ENCODE results near the gene HSD17B13. TPM values are rescaled to one million over a fixed set of nuclear protein-coding genes. Genes with fewer than 3 reads are reported as not detected.

HSD17B13 gene
- total and polyA plus RNA-seq, 9 donors = 0.23 to 0.69 (median 0.36) TPM

GRCh38 chr4:87339440-87339839 is 16.8 kb upstream of the HSD17B13 start:
- WGBS, 3 donors = 85 to 91% (median 91%) methylated on average over 2 of the region's 2 CpGs
- intact Hi-C loops (cut with DNase I) = no loop called here
- no peaks in the 10 kb centered on the region for H3K4me1 ChIP-seq (ENCODE audit: insufficient read depth)
- no peaks in the 10 kb centered on the region for H3K36me3 ChIP-seq
- no peaks in the 10 kb centered on the region for H3K9me3 ChIP-seq
- H3K27me3 ChIP-seq = no peaks in the 10 kb centered on the region
- H3K4me3 ChIP-seq = no peak overlapping the region
- no peak for TF ChIP-seq EP300 (IDR thresholded peaks at IDR 0.05)
- TF ChIP-seq POLR2A (IDR thresholded peaks at IDR 0.05) = no peak
- TF ChIP-seq CTCF (IDR thresholded peaks at IDR 0.05) = no peak
- H3K27ac ChIP-seq = no peak overlapping the region
- DNase-seq = no peak

DNA sequence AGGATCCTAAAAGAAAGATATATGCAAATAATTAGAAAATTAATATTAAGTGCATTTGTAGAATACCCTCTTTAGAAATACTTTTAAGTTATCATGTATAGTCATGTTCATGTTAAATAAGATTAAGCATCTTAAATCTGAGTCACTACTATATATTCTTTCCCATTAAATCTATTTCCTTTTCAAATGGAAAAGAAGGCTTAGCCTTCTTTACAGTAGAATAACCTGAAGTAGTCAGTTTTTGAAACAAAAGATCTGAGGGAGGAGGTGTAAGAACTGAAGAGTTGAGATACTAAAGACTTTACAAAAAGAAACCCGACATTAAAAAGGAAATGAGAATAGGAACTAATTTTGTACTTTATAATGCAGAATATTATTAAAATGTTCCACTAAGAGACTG is 14.7 kb upstream of the HSD17B13 start:
- H3K27me3 ChIP-seq = no peaks in the 10 kb centered on the region
- DNase-seq = no peak
- intact Hi-C loops (cut with DNase I) = no loop called here
- H3K4me3 ChIP-seq = no peak overlapping the region
- H3K9me3 ChIP-seq = peaks cover 0 to 4% of the 10 kb centered on the region in 2 donors
- no peaks in the 10 kb centered on the region for H3K4me1 ChIP-seq (ENCODE audit: insufficient read depth)
- no peaks in the 10 kb centered on the region for H3K36me3 ChIP-seq
- WGBS, 3 donors = 87 to 93% (median 88%) methylated on average over 1 of the region's 1 CpG
- no peak for TF ChIP-seq POLR2A (IDR thresholded peaks at IDR 0.05)
- TF ChIP-seq EP300 (IDR thresholded peaks at IDR 0.05) = no peak
- TF ChIP-seq CTCF (IDR thresholded peaks at IDR 0.05) = no peak
- no peak overlapping the region for H3K27ac ChIP-seq

DNA sequence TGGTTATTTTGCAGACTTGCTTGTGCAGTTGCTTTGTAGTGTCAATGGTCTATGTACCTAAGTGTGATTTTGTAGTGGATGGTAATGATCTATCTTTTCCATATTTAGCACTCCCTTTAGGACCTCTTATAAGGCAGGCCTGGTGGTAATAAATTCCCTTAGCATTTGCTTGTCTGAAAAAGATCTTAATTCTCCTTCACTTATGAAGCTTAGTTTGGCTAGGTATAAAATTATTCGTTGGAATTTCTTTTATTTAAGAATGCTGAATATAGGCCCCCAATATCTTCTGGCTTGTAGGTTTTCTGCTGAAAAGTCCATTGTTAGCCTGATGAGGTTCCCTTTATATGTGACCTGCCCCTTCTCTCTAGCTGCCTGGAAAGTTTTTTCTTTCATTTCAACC is 10.6 kb upstream of the HSD17B13 start:
- Histone ChIP-seq H3K27ac (no peak overlapping the region), H3K9me3 (peaks cover 0 to 4% of the 10 kb centered on the region in 2 donors), H3K4me3 (no peak overlapping the region), H3K4me1 (ENCODE audit: insufficient read depth) (no peaks in the 10 kb centered on the region), H3K27me3 (no peaks in the 10 kb centered on the region), H3K36me3 (no peaks in the 10 kb centered on the region)
- intact Hi-C loops (cut with DNase I) = no loop called here
- no peak for DNase-seq
- WGBS, 3 donors = 93 to 100% (median 97%) methylated on average over 1 of the region's 1 CpG
- TF ChIP-seq EP300 (IDR thresholded peaks at IDR 0.05) (no peak), CTCF (IDR thresholded peaks at IDR 0.05) (no peak)

- no peak overlapping the region for H3K4me3 ChIP-seq
- no peak for DNase-seq
- H3K36me3 ChIP-seq = no peaks in the 10 kb centered on the region
- no peak overlapping the region for H3K27ac ChIP-seq
- H3K4me1 ChIP-seq (ENCODE audit: insufficient read depth) = no peaks in the 10 kb centered on the region
- TF ChIP-seq POLR2A (IDR thresholded peaks at IDR 0.05) (no peak), CTCF (IDR thresholded peaks at IDR 0.05) (no peak), EP300 (IDR thresholded peaks at IDR 0.05) (no peak)
- intact Hi-C loops (cut with DNase I) = no loop called here
- no peaks in the 10 kb centered on the region for H3K27me3 ChIP-seq
- 85 to 94% (median 90%) methylated on average over 4 of the region's 4 CpGs for WGBS, 3 donors
- peaks cover 0 to 4% of the 10 kb centered on the region in 2 donors for H3K9me3 ChIP-seq
Observed at GRCh38 chr4:87330761-87331160, 8.1 kb upstream of the HSD17B13 start.

- Histone ChIP-seq H3K27ac (no peak overlapping the region), H3K4me1 (ENCODE audit: insufficient read depth) (no peaks in the 10 kb centered on the region), H3K4me3 (no peak overlapping the region), H3K9me3 (no peaks in the 10 kb centered on the region), H3K27me3 (no peaks in the 10 kb centered on the region), H3K36me3 (no peaks in the 10 kb centered on the region)
- WGBS, 3 donors = 78 to 93% (median 83%) methylated on average over 1 of the region's 1 CpG
- DNase-seq = no peak
- TF ChIP-seq CTCF (IDR thresholded peaks at IDR 0.05) = no peak
- no peak for TF ChIP-seq POLR2A (IDR thresholded peaks at IDR 0.05)
- no peak for TF ChIP-seq EP300 (IDR thresholded peaks at IDR 0.05)
- intact Hi-C loops (cut with DNase I) = no loop called here
Observed at GRCh38 chr4:87327136-87327535, 4.5 kb upstream of the HSD17B13 start.

All from ovary (tissue), 9 donors.